ENCODE data around the gene EIF5AL1. TPM values are rescaled to one million over a fixed set of nuclear protein-coding genes. Genes with fewer than 3 reads are reported as not detected.

The EIF5AL1 gene
- total and polyA plus RNA-seq, 9 of the 15 experiments (the other 6 are each of a cell fraction or from before 2014, with no cell fraction given), result 0.03 to 3.4 (median 0.53) TPM; not detected in 1

DNA sequence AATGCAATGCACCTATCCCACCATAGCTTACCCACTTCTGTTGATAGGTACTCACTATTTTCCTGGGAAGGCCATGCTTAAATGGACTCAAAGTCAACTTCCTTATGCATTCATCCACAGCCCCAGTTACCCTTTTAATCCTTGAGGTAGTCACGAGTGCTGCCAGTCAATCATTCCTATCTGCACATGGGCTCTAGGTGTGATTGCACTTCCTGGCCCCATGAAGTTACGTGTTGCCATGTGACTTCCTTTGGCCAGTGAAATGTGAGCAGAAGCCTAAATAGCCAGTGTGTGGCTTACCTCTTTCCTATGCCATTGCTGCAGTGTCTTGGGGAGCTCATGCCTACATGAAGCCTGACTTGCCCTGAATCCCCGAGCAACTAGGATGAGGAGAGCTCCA, 23.5 kb upstream of the EIF5AL1 start (continued):
- TF ChIP-seq, protein P1, sequence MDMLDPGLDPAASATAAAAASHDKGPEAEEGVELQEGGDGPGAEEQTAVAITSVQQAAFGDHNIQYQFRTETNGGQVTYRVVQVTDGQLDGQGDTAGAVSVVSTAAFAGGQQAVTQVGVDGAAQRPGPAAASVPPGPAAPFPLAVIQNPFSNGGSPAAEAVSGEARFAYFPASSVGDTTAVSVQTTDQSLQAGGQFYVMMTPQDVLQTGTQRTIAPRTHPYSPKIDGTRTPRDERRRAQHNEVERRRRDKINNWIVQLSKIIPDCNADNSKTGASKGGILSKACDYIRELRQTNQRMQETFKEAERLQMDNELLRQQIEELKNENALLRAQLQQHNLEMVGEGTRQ (CRISPR knock-in tag; IDR thresholded peaks at IDR 0.05), result peak; percentile 81
- TF ChIP-seq, protein P2, sequence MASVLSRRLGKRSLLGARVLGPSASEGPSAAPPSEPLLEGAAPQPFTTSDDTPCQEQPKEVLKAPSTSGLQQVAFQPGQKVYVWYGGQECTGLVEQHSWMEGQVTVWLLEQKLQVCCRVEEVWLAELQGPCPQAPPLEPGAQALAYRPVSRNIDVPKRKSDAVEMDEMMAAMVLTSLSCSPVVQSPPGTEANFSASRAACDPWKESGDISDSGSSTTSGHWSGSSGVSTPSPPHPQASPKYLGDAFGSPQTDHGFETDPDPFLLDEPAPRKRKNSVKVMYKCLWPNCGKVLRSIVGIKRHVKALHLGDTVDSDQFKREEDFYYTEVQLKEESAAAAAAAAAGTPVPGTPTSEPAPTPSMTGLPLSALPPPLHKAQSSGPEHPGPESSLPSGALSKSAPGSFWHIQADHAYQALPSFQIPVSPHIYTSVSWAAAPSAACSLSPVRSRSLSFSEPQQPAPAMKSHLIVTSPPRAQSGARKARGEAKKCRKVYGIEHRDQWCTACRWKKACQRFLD (CRISPR knock-in tag; IDR thresholded peaks at IDR 0.05), result no peak; the same call in 1 of the 2 replicates
- TF ChIP-seq, protein P3, sequence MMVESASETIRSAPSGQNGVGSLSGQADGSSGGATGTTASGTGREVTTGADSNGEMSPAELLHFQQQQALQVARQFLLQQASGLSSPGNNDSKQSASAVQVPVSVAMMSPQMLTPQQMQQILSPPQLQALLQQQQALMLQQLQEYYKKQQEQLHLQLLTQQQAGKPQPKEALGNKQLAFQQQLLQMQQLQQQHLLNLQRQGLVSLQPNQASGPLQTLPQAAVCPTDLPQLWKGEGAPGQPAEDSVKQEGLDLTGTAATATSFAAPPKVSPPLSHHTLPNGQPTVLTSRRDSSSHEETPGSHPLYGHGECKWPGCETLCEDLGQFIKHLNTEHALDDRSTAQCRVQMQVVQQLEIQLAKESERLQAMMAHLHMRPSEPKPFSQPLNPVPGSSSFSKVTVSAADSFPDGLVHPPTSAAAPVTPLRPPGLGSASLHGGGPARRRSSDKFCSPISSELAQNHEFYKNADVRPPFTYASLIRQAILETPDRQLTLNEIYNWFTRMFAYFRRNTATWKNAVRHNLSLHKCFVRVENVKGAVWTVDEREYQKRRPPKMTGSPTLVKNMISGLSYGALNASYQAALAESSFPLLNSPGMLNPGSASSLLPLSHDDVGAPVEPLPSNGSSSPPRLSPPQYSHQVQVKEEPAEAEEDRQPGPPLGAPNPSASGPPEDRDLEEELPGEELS (CRISPR knock-in tag; IDR thresholded peaks at IDR 0.05; ENCODE audit: borderline replicate concordance), result peak; percentile 32; the same call in 1 of the 2 replicates
- TF ChIP-seq RBM39 (optimal IDR thresholded peaks at IDR 0.05; ENCODE audit: low read depth, low read length) (no peak), CXXC5 (CRISPR knock-in tag; IDR thresholded peaks at IDR 0.05) (peak; percentile 46), PURB (CRISPR knock-in tag; IDR thresholded peaks at IDR 0.05; ENCODE audit: low read depth) (no peak), RBM34 (IDR thresholded peaks at IDR 0.05; ENCODE audit: borderline replicate concordance, insufficient read depth, low read length) (no peak), SMARCA4 (IDR thresholded peaks at IDR 0.05) (no peak), ZNF165 (CRISPR knock-in tag; IDR thresholded peaks at IDR 0.05; ENCODE audit: borderline replicate concordance) (no peak), CBX8 (IDR thresholded peaks at IDR 0.05; ENCODE audit: borderline replicate concordance, extremely low read depth, low read depth, low read length, poor library complexity, severe bottlenecking) (no peak), POLR3G (IDR thresholded peaks at IDR 0.05; ENCODE audit: extremely low read depth, insufficient read length, insufficient replicate concordance) (no peak), TFAM (CRISPR knock-in tag; conservative IDR thresholded peaks at IDR 0.05) (no peak), RNF2 (IDR thresholded peaks at IDR 0.05) (no peak), IFI16 (CRISPR knock-in tag; IDR thresholded peaks at IDR 0.05) (no peak), U2AF1 (optimal IDR thresholded peaks at IDR 0.05; ENCODE audit: low read depth, low read length) (no peak), MEIS2 (IDR thresholded peaks at IDR 0.05; ENCODE audit: partially characterized antibody) (peak; percentile 47), EP400 (IDR thresholded peaks at IDR 0.05) (no peak), PPARD (CRISPR knock-in tag; IDR thresholded peaks at IDR 0.05) (no peak)
- TF ChIP-seq, protein P4, sequence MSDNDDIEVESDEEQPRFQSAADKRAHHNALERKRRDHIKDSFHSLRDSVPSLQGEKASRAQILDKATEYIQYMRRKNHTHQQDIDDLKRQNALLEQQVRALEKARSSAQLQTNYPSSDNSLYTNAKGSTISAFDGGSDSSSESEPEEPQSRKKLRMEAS (CRISPR knock-in tag; IDR thresholded peaks at IDR 0.05), result peak; percentile 82
- TF ChIP-seq, protein P5, sequence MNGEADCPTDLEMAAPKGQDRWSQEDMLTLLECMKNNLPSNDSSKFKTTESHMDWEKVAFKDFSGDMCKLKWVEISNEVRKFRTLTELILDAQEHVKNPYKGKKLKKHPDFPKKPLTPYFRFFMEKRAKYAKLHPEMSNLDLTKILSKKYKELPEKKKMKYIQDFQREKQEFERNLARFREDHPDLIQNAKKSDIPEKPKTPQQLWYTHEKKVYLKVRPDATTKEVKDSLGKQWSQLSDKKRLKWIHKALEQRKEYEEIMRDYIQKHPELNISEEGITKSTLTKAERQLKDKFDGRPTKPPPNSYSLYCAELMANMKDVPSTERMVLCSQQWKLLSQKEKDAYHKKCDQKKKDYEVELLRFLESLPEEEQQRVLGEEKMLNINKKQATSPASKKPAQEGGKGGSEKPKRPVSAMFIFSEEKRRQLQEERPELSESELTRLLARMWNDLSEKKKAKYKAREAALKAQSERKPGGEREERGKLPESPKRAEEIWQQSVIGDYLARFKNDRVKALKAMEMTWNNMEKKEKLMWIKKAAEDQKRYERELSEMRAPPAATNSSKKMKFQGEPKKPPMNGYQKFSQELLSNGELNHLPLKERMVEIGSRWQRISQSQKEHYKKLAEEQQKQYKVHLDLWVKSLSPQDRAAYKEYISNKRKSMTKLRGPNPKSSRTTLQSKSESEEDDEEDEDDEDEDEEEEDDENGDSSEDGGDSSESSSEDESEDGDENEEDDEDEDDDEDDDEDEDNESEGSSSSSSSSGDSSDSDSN (IDR thresholded peaks at IDR 0.05; ENCODE audit: borderline replicate concordance in 1 of 2, low read depth in 2 of 2, low read length in 2 of 2), result no peak
- TF ChIP-seq, protein P6, sequence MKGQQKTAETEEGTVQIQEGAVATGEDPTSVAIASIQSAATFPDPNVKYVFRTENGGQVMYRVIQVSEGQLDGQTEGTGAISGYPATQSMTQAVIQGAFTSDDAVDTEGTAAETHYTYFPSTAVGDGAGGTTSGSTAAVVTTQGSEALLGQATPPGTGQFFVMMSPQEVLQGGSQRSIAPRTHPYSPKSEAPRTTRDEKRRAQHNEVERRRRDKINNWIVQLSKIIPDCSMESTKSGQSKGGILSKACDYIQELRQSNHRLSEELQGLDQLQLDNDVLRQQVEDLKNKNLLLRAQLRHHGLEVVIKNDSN (CRISPR knock-in tag; IDR thresholded peaks at IDR 0.05), result peak; percentile 88
